ENCODE results near the gene NAA30.

The NAA30 gene

GRCh38 chr14:57408634-57409033 is 18.2 kb downstream of the NAA30 start:
- H3K27ac Mint-ChIP-seq = no peak overlapping the region
- H3K36me3 Mint-ChIP-seq (ENCODE audit: low read depth) = peaks cover 37% of the 10 kb centered on the region
- no peaks in the 10 kb centered on the region for H3K9me3 Mint-ChIP-seq
- H3K27me3 Mint-ChIP-seq (ENCODE audit: low read depth) = no peaks in the 10 kb centered on the region
- H3K4me1 Mint-ChIP-seq (ENCODE audit: low read depth) = peaks cover 13% of the 10 kb centered on the region
- no peak overlapping the region for H3K4me3 Mint-ChIP-seq
- DNase-seq (ENCODE audit: low spot score) = no peak

- DNase-seq (ENCODE audit: low spot score) = no peak
- Mint-ChIP-seq H3K4me1 (ENCODE audit: low read depth) (peaks cover 9% of the 10 kb centered on the region), H3K27ac (no peak overlapping the region), H3K9me3 (no peaks in the 10 kb centered on the region), H3K36me3 (ENCODE audit: low read depth) (peaks cover 26% of the 10 kb centered on the region), H3K4me3 (no peak overlapping the region), H3K27me3 (ENCODE audit: low read depth) (no peaks in the 10 kb centered on the region)
Observed at GRCh38 chr14:57412341-57412740, 22.0 kb downstream of the NAA30 start.

- Mint-ChIP-seq H3K27ac (no peak overlapping the region), H3K4me3 (no peak overlapping the region), H3K4me1 (ENCODE audit: low read depth) (peaks cover 6% of the 10 kb centered on the region), H3K9me3 (no peaks in the 10 kb centered on the region), H3K27me3 (ENCODE audit: low read depth) (no peaks in the 10 kb centered on the region), H3K36me3 (ENCODE audit: low read depth) (peaks cover 15% of the 10 kb centered on the region)
- DNase-seq (ENCODE audit: low spot score) = no peak
Observed at GRCh38 chr14:57413849-57414248, 23.5 kb downstream of the NAA30 start.

GRCh38 chr14:57417228-57417627 is 26.8 kb downstream of the NAA30 start:
- no peaks in the 10 kb centered on the region for H3K27me3 Mint-ChIP-seq (ENCODE audit: low read depth)
- H3K9me3 Mint-ChIP-seq = no peaks in the 10 kb centered on the region
- no peak overlapping the region for H3K27ac Mint-ChIP-seq
- H3K4me3 Mint-ChIP-seq = no peak overlapping the region
- peaks cover 2% of the 10 kb centered on the region for H3K36me3 Mint-ChIP-seq (ENCODE audit: low read depth)
- DNase-seq (ENCODE audit: low spot score) = no peak
- H3K4me1 Mint-ChIP-seq (ENCODE audit: low read depth) = peaks cover 3% of the 10 kb centered on the region

- no peak overlapping the region for H3K27ac Mint-ChIP-seq
- H3K27me3 Mint-ChIP-seq (ENCODE audit: low read depth) = no peaks in the 10 kb centered on the region
- no peaks in the 10 kb centered on the region for H3K9me3 Mint-ChIP-seq
- no peak for DNase-seq (ENCODE audit: low spot score)
- H3K36me3 Mint-ChIP-seq (ENCODE audit: low read depth) = no peaks in the 10 kb centered on the region
- no peak overlapping the region for H3K4me3 Mint-ChIP-seq
- no peaks in the 10 kb centered on the region for H3K4me1 Mint-ChIP-seq (ENCODE audit: low read depth)
Observed at GRCh38 chr14:57418999-57419398, 28.6 kb downstream of the NAA30 start.

- H3K36me3 Mint-ChIP-seq (ENCODE audit: low read depth) = no peaks in the 10 kb centered on the region
- H3K4me3 Mint-ChIP-seq = no peak overlapping the region
- no peaks in the 10 kb centered on the region for H3K4me1 Mint-ChIP-seq (ENCODE audit: low read depth)
- H3K9me3 Mint-ChIP-seq = no peaks in the 10 kb centered on the region
- DNase-seq (ENCODE audit: low spot score) = no peak
- H3K27me3 Mint-ChIP-seq (ENCODE audit: low read depth) = peaks cover 1% of the 10 kb centered on the region
- no peak overlapping the region for H3K27ac Mint-ChIP-seq
Observed at GRCh38 chr14:57420033-57420432, 29.6 kb downstream of the NAA30 start.

GRCh38 chr14:57420986-57421385 is 30.6 kb downstream of the NAA30 start:
- Mint-ChIP-seq H3K36me3 (ENCODE audit: low read depth) (no peaks in the 10 kb centered on the region), H3K4me1 (ENCODE audit: low read depth) (no peaks in the 10 kb centered on the region), H3K27me3 (ENCODE audit: low read depth) (peaks cover 2% of the 10 kb centered on the region), H3K9me3 (no peaks in the 10 kb centered on the region), H3K4me3 (no peak overlapping the region), H3K27ac (no peak overlapping the region)
- DNase-seq (ENCODE audit: low spot score) = no peak

GRCh38 chr14:57435923-57436322 is 45.5 kb downstream of the NAA30 start:
- Mint-ChIP-seq H3K27ac (no peak overlapping the region), H3K4me3 (no peak overlapping the region), H3K4me1 (ENCODE audit: low read depth) (no peaks in the 10 kb centered on the region), H3K36me3 (ENCODE audit: low read depth) (no peaks in the 10 kb centered on the region), H3K9me3 (no peaks in the 10 kb centered on the region), H3K27me3 (ENCODE audit: low read depth) (no peaks in the 10 kb centered on the region)
- DNase-seq (ENCODE audit: low spot score) = no peak

GRCh38 chr14:57461777-57462320 is 71.5 kb downstream of the NAA30 start:
- Mint-ChIP-seq H3K9me3 (no peaks in the 10 kb centered on the region), H3K36me3 (ENCODE audit: low read depth) (no peaks in the 10 kb centered on the region), H3K27me3 (ENCODE audit: low read depth) (no peaks in the 10 kb centered on the region), H3K4me3 (no peak overlapping the region), H3K27ac (no peak overlapping the region), H3K4me1 (ENCODE audit: low read depth) (no peaks in the 10 kb centered on the region)
- DNase-seq (ENCODE audit: low spot score) = no peak

- no peak for DNase-seq (ENCODE audit: low spot score)
- Mint-ChIP-seq H3K4me3 (no peak overlapping the region), H3K27ac (no peak overlapping the region), H3K36me3 (ENCODE audit: low read depth) (no peaks in the 10 kb centered on the region), H3K27me3 (ENCODE audit: low read depth) (no peaks in the 10 kb centered on the region), H3K9me3 (no peaks in the 10 kb centered on the region), H3K4me1 (ENCODE audit: low read depth) (no peaks in the 10 kb centered on the region)
Observed at GRCh38 chr14:57462551-57462950, 72.2 kb downstream of the NAA30 start.

GRCh38 chr14:57464008-57464730 is 73.8 kb downstream of the NAA30 start:
- H3K27me3 Mint-ChIP-seq (ENCODE audit: low read depth) = no peaks in the 10 kb centered on the region
- no peak overlapping the region for H3K4me3 Mint-ChIP-seq
- no peaks in the 10 kb centered on the region for H3K36me3 Mint-ChIP-seq (ENCODE audit: low read depth)
- no peak overlapping the region for H3K27ac Mint-ChIP-seq
- DNase-seq (ENCODE audit: low spot score) = no peak
- H3K4me1 Mint-ChIP-seq (ENCODE audit: low read depth) = no peaks in the 10 kb centered on the region
- H3K9me3 Mint-ChIP-seq = no peaks in the 10 kb centered on the region
